A673 (cell line): Measurements from ENCODE around the gene EZR. TPM values are rescaled to one million over a fixed set of nuclear protein-coding genes. Genes with fewer than 3 reads are reported as not detected.
"Not testable (repeated sequence)": the region's sequence is repeated elsewhere in the genome, so short reads cannot be mapped to it uniquely, and the experiment has no call there.

ENCODE experiments used
- BruUV-seq: library from RNA; stranded (reverse); fragments of 400-500 nt; replicated peaks from 2 replicates; lab custom pipeline; 2021; lab: Mats Ljungman, UMichigan
- CTCF ChIA-PET: fragments of 300-600 bp; sonication (Branson Sonifier 250); formaldehyde crosslinking; loops from one replicate; lab custom pipeline; 2022; ENCODE audit warnings: antibody characterized with exemption; lab: Charles Lee
- POLR2A ChIA-PET: fragments of 300-600 bp; sonication (Branson Sonifier 250); formaldehyde crosslinking; loops from one replicate; lab custom pipeline; 2022; ENCODE audit warnings: antibody characterized with exemption; ENCODE audit not compliant: low non-redundant PET; lab: Charles Lee
- DNase-seq: peaks from one replicate; pipeline ENCODE4 v3.0.0-alpha.2; 2015; ENCODE audit warnings: low spot score
- H3K27ac ChIP-seq: fragments of 200-600 bp; sonication (generic); 2 replicates; pipeline ENCODE4 v1.5.1; 2016; ENCODE audit warnings: mixed run types, low read depth, mild to moderate bottlenecking, mixed read lengths, antibody characterized with exemption, low read length; ENCODE audit not compliant: poor library complexity, severe bottlenecking
- H3K27me3 ChIP-seq: fragments of 200-600 bp; sonication (generic); replicated peaks from 2 replicates; pipeline ENCODE4 v1.6.1; 2017; ENCODE audit warnings: mixed run types, low read depth, mild to moderate bottlenecking, mixed read lengths, antibody characterized with exemption, low read length; ENCODE audit not compliant: insufficient read depth, poor library complexity
- H3K36me3 ChIP-seq: fragments of 200-600 bp; sonication (generic); 2 replicates; pipeline ENCODE4 v1.6.1; 2016; ENCODE audit warnings: mixed run types, mild to moderate bottlenecking, mixed read lengths, antibody characterized with exemption, low read length; ENCODE audit not compliant: insufficient read depth, poor library complexity, severe bottlenecking
- H3K4me1 ChIP-seq: fragments of 200-600 bp; sonication (generic); 2 replicates; pipeline ENCODE4 v1.6.1; 2017; ENCODE audit warnings: mixed run types, mild to moderate bottlenecking, mixed read lengths, antibody characterized with exemption, low read length; ENCODE audit not compliant: insufficient read depth, poor library complexity, severe bottlenecking
- H3K4me3 ChIP-seq: fragments of 200-600 bp; sonication (generic); 2 replicates; pipeline ENCODE4 v1.5.1; 2016; ENCODE audit warnings: low read depth, mixed run types, mild to moderate bottlenecking, mixed read lengths, low read length; ENCODE audit not compliant: poor library complexity, severe bottlenecking
- H3K9me3 ChIP-seq: fragments of 200-600 bp; sonication (generic); 2 replicates; pipeline ENCODE4 v1.6.1; 2016; ENCODE audit warnings: mixed run types, low read depth, mild to moderate bottlenecking, mixed read lengths, antibody characterized with exemption, low read length; ENCODE audit not compliant: poor library complexity, severe bottlenecking
- CTCF ChIP-seq: fragments of 300-800, 200-600 bp; sonication (generic); conservative IDR thresholded peaks from 2 replicates; pipeline ENCODE4 v1.5.1; 2017; ENCODE audit warnings: low read depth, mild to moderate bottlenecking, antibody characterized with exemption, low read length, moderate library complexity, mixed read lengths
- EZH2 ChIP-seq: fragments of 200-600 bp; sonication (generic); IDR thresholded peaks from 2 replicates; pipeline ENCODE4 v1.6.1; 2017; ENCODE audit warnings: borderline replicate concordance, low read depth, mild to moderate bottlenecking, mixed read lengths, antibody characterized with exemption, low read length; ENCODE audit not compliant: poor library complexity, severe bottlenecking
- intact Hi-C: fragments of 100-400 bp; cut with micrococcal nuclease; formaldehyde crosslinking; loops from one replicate; pipeline ENCODE4 v1.10.0; 2022; ENCODE audit not compliant: unreplicated experiment
- total RNA-seq: library from RNA; stranded (reverse); gene quantifications from 2 replicates; pipeline ENCODE4 v1.2.3, GENCODE V29; 2021

The EZR gene
- total RNA-seq, 1 experiment from 2014 or later = 144 TPM

GRCh38 chr6:158841358-158841757 is 22.2 kb upstream of the EZR start:
- intact Hi-C loops = no loop called here
- TF ChIP-seq CTCF (no peak), EZH2 (no peak)
- ChIA-PET POLR2A (no interaction called here), CTCF (no interaction called here)
- Histone ChIP-seq H3K36me3 (no peaks in the 10 kb centered on the region), H3K27ac (no peak overlapping the region), H3K27me3 (no peaks in the 10 kb centered on the region), H3K4me1 (no peaks in the 10 kb centered on the region), H3K9me3 (no peaks in the 10 kb centered on the region), H3K4me3 (no peak overlapping the region)
- no peak for DNase-seq
- BruUV-seq = no TSS peak

GRCh38 chr6:158840465-158840864 is 21.3 kb upstream of the EZR start:
- CTCF ChIA-PET = no interaction called here
- Histone ChIP-seq H3K4me1 (no peaks in the 10 kb centered on the region), H3K27ac (no peak overlapping the region), H3K9me3 (no peaks in the 10 kb centered on the region), H3K4me3 (no peak overlapping the region), H3K36me3 (no peaks in the 10 kb centered on the region), H3K27me3 (no peaks in the 10 kb centered on the region)
- POLR2A ChIA-PET = no interaction called here
- TF ChIP-seq CTCF (no peak), EZH2 (no peak)
- intact Hi-C loops = no loop called here
- no TSS peak for BruUV-seq
- DNase-seq = no peak

- no peak overlapping the region for H3K27ac ChIP-seq
- no TSS peak for BruUV-seq
- H3K4me1 ChIP-seq = no peaks in the 10 kb centered on the region
- H3K27me3 ChIP-seq = no peaks in the 10 kb centered on the region
- H3K4me3 ChIP-seq = no peak overlapping the region
- no peaks in the 10 kb centered on the region for H3K36me3 ChIP-seq
- DNase-seq = no peak
- no peaks in the 10 kb centered on the region for H3K9me3 ChIP-seq
- intact Hi-C loops = no loop called here
- POLR2A ChIA-PET = no interaction called here
- CTCF ChIA-PET = no interaction called here
- no peak for TF ChIP-seq CTCF
- TF ChIP-seq EZH2 = no peak
Measured at GRCh38 chr6:158839796-158840195, 20.6 kb upstream of the EZR start.

- POLR2A ChIA-PET = interaction anchor here (0.6 kb wide), 1 partner anchor 12 kb away, joined by 12 read pairs; no protein-coding TSS in a partner anchor
- BruUV-seq, intact Hi-C loops: not testable (repeated sequence)
Measured at GRCh38 chr6:158838790-158839189, 19.6 kb upstream of the EZR start.

More at GRCh38 chr6:158838790-158839189, 19.6 kb upstream of the EZR start:
- H3K9me3 ChIP-seq, H3K36me3 ChIP-seq, CTCF ChIA-PET, DNase-seq, H3K27ac ChIP-seq, H3K4me3 ChIP-seq, H3K4me1 ChIP-seq, H3K27me3 ChIP-seq: not testable (repeated sequence)
